SW 1271 (cell line): ENCODE results near the gene CAPN2.

ENCODE experiments used
- DNase-seq, 2 experiments: peaks; one replicate each; lab custom pipeline; 2025; lab: John Stamatoyannopoulos, UW

Gene CAPN2

DNA sequence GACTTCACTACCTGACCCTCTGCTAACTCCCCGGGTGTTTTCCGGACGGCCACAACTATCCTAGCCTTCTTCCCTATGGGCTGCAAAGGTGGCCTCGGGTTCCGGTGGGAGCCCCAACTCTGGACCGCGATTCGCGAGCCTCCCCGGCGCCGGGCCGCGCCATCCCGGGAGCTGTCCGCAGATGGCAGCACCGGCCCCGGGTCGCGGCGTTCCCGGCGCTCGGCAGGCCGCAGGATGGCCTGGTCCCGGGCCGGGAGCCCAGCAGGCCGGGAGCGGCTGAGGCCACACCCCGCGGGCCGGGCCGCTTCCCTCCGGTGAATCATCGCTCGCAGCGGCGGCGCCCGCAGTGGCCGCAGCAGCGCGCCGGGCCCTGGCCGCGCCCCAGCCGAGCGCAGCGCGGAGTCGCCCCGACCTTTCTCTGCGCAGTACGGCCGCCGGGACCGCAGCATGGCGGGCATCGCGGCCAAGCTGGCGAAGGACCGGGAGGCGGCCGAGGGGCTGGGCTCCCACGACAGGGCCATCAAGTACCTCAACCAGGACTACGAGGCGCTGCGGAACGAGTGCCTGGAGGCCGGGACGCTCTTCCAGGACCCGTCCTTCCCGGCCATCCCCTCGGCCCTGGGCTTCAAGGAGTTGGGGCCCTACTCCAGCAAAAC, at the start of gene CAPN2:
Gene CAPN2, plus strand, starts transcription at position 346 of the 656 bp plus-strand sequence. Its CDS starts 102 bp downstream, at position 448.
- DNase-seq = peak in 1 of 2 experiments; percentile 18

DNA sequence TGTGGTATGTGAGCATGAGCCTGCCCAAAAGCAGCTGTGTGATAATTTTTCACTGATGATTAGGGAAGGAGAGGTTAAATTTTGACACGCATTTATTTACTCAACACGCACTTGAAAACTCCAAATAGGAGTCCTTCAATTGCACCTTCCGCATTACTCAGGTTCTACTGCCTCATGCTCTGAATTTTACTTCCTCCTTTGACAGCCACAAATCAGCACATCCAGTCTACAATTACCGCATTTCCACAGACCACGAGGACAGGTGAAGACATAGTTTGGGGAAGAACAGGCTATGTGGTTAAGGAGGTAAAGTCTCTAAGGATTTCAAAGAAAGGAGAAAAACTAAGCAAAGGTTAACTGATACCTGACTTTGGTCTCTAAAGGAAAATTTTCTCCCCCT, 49.4 kb upstream of the CAPN2 start:
- DNase-seq = no peak

DNA sequence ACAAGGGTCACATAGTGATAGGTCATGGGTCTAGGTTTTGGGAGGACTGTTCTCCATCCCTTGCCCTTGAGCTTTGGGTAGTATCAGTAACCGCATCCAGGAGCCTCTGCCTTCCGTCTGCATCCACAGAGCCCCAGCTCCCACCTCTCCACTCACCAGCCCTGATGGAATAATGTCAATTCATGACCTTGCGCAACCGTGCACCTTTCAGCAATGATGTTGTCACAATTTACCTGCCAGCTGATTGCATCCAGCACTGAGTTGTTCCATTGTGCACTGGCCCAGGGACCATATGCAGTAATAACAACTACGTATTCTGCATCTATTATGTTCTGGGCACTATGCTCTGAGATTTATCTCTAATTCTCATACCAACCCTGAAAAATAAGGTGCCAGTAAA, 48.2 kb upstream of the CAPN2 start:
- no peak for DNase-seq

DNA sequence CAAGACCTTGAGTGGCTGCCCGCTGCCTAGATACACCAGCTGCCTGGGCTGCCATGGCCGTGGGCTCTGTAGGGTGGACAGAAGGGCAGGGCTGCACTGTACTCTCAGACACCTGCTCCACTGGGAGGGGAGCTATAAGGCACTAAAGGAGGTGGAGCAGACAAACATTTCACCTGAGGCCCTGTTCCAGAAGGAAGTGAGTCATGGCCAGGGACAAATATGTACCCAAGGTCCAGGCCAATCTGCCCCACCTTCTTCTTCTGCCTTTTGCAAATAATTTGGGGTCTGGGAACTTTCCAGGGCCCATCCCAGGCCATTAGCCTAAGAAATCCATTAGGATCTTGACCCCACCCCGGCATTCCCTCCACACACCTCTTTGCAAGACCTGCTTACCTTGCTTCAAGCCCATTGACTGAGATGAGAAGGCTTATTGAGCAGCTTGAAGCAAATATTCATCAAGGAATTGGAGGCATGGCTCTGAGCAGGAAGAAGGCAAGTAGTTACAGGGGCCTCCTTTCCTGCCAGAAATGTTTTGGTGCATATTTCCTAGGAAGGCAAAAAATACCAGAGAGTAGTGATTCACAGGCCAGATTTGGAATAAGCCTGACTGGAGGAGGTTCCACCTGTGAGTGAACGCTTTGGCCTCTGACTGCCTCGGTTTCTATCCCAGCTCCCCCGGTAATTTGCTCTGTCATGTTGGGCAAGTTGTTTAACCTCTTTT, 46.6 kb upstream of the CAPN2 start, which contains the start of gene CAPN8:
Gene CAPN8, minus strand, starts transcription at position 110 of the 721 bp plus-strand sequence. Its CDS starts 55 bp downstream, at position 55.
- DNase-seq = no peak

DNA sequence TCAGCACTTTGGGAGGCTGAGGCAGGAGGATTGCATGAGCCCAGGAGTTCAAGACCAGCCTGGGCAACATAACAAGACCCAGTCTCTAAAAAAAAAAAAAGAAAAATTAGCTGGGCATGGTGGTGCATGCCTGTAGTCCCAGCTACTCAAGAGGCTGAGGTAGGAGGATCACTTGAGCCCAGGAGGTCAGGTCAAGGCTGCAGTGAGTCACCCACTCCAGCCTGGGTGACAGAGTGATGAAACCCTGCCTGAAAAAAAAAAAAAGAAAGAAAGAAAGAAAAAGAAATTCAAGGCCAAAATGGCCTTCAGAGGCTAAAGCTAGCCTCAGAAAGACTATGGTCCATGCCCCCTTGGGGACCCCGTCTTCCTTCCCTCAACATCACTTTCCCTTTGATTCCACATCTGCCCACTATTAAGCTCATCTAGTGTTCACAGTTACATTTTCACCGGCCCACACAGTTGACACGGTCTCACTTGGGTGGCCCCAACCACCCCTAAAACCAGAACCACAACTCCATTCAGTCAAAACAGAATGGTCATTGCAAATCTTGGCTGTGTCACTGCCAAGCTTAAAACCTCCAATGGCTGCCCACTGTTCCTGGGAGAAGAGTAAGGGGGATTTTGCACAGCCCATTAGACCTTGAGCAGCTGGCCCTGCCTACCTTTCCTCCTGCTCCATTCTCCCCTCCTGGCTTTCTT, 44.7 kb upstream of the CAPN2 start:
- no peak for DNase-seq

DNA sequence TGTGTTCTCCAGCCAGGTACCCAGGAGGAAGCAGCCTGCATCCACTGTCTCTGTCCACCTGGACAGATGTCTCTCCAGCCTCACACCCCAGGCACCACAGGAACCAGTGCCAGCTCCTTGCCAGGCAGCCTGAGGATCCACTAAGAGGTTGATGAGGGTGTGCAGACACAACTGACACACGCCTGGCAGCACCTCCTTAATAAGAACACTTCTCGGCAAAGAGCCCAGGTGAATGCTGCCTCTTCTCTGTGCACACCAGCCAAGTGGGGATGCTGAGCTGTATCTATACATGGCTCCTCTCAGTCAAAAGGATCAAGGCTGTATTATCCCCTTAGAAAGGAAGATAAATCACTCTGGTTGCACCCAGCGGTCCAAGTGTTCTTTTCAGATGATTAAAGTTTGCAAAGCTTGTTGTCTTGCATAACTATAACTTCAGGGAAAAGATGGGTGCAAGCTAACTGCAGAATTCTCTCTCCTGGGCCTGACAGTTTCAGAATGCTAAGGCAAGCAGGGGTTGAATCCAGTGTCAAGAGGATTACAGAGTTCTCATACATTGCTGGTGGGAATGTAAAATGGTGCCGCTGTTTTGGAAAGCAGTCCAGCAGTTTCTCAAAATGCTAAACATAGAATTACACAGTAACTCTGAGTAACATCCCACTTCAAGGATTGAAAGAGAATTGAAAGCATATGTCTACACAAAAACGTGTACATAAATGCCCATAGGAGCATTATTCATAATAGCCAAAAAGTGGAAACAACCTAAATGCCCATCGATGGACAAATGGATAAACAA, 43.1 kb upstream of the CAPN2 start:
- no peak for DNase-seq

DNA sequence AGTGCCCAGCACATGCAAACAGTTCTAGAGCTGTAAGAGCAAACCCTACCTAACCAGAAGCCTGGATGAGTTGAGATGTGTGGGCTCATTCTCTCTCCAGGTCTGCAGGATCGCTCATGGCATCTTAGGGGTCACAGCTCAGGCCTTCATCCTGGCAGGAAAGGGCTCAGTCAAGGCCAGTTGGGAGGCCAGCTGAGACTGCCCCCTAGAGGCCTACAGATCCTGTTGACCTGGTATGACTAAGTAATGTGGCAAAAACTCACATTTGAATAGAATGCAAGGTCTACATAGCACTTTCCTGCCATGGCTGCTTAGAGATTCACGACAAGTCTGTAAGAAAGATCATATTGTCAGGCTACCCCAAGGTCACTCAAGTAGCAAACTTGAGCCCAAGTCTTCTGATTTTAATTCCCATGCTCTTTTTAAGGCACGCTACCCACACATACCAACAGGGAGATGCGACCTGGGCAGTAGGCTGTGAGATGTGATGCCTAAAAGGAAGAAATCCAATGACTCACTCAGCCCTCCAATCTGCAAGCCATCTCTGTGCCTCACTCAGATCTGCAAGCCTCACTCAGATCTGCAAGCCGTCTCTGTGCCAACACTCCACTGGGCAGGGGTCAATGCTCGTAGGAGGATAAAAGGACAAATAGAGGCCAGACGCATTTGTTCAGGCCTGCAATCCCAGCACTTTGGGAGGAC, 41.7 kb upstream of the CAPN2 start:
- DNase-seq = no peak

DNA sequence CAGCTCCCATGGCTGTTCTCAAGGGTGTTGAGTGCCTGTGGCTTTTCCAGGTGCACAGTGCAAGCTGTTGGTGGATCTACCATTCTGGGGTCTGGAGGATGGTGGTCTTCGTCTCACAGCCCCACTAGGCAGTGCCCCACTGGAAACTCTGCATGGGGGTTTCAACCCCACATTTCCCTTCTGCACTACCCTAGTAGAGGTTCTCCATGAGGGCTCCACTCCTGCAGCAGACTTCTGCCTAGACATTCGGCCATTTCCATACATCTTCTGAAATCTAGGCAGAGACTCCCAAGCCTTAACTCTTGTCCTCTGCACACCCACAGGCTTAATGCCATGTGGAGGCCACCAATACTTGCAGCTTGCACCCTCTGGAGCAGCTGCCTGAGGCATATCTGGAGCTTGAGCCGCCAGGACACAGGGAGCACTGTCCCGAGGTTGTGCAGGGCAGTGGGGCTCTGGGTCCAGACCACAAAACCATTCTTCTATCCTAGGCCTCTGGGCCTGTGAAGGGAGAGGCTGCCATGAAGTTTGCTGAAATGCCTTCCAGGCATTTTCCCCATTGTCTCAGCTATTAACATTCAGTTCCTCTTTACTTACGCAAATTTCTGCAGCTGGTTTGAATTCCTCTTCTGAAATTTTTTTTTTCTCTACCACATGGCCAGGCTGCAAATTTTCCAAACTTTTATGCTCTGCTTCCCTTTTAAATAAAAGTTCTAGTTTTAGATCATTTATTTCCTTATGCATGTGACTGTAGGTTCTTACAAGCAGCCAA, 38.0 kb upstream of the CAPN2 start:
- DNase-seq = no peak

DNA sequence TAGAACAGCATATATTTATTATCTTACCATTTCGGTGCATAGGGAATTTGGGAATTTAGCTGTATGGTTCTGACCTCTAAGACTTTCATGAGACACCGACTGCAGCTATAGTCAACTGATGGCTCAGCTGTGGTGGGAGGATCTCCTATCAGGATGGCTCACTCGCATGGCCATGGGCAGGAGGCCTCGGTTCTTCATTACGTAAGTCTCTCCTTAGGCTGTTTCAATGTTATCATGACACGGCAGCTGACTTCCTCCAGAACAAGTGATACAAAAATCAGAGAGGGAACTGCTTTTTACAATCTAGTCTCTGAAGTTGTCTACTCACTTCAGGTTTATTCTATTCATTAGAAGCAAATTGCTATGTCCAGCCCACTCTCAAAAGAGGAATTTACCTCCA, 33.5 kb upstream of the CAPN2 start:
- no peak for DNase-seq

DNA sequence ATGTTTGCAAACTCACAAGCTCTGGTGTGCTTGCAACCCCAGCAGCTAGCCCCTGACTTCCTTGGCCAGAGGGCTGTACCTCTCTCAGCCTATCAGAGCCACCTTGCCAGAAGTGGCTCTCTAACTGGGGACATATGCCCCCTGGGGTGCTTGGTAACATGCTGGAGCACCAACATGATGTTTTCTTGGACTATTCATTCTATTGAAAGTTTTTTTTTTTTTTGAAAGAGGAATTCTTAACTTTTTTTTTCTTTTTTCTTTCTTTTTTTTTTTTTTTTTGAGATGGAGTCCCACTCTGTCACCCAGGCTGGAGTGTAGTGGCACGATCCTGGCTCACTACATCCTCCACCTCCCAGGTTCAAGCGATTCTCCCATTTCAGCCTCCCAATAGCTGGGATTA, 32.2 kb upstream of the CAPN2 start:
- DNase-seq = no peak

DNA sequence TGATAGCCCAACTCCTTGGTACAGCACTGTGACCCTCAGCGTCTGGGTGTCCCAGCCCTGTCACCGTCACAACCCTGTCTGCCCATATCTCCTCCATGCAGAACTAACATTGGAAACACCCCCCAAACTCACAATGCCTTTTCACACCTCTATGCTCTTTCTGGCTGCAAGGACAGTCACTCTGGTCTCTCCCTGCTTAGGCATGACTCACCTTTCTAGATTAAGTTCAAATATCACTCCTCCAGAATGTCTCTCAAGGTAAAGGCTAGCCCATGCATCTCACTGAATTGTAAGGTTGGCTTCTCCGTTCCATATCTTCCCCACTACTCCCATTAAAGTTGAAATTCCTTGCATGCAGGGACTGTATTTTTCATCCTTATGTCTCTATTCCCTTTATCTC, 29.8 kb upstream of the CAPN2 start:
- no peak for DNase-seq

DNA sequence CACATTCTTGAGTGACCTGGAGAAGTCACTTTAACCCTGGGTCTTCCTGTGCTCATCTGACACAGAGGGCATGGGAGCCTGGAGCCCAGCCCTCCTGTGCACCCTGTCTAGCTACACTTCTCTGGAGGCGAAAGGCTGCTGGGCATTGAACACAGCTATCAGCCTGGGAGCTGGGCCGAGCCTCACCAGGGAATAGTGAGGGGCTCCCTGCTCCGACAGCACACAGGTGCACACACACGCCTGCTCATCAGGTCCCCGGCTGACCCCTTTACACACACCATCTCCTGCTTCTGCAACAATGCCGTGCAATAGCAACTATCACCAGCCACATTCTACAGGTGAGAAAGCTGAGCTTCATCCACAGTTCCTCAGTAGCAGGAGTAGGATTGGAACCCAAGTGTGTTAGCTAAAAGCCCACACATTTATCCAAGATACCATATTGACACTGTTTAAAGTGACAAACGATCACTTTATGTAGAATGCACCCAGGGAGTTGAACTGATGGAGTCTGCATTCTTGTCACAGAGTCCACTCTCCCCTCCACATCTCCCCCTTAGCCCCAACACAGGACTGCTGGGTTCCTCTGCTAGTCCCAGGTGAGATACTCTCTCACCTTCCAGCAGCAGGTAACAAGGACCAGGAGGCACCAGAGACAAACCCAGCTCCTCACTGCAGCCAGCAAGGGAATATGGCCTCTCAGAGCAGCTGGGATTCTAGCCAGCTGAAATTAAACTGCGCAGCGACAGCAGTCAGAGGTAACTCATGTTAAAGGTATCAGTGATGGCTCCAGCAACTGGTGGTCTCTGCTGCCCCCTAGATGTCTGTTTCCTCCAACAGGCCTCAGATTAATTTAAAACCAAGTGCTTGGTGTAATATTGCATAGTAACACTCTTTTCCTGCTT, 28.5 kb upstream of the CAPN2 start:
- peak in 1 of 2 experiments; percentile 9 for DNase-seq

DNA sequence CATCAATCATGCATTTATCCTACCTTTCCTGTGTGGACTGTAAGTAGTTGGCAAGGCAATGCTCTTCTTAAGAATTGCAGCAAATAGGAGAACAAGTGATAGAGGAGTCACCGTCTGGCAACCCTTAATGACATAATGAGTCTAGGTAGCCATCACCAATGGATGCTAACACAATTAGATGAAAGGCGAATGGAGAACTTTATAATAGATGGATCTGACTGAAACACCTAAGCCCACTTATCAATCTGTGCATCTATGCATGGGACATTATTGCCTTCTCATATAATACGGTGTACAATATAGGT, 27.9 kb upstream of the CAPN2 start:
- no peak for DNase-seq

DNA sequence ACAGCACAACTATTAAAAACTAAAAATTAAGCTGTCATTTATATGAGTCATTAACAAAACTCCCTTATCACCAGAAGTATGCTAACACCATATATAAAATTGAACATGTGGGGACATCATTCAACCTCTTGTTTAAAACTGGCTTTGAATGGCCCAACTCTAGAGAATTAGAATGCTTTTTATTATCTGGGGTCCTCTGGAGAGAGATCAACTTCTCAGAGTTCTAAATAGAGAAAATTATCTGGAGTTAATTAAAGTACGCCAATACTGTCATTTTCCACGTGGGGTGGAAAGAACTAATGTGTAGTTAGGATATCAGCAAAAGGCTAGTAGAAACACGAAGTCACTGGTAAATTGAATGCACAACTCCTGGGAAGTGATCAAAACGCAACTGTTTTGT, 21.2 kb upstream of the CAPN2 start:
- DNase-seq = no peak

DNA sequence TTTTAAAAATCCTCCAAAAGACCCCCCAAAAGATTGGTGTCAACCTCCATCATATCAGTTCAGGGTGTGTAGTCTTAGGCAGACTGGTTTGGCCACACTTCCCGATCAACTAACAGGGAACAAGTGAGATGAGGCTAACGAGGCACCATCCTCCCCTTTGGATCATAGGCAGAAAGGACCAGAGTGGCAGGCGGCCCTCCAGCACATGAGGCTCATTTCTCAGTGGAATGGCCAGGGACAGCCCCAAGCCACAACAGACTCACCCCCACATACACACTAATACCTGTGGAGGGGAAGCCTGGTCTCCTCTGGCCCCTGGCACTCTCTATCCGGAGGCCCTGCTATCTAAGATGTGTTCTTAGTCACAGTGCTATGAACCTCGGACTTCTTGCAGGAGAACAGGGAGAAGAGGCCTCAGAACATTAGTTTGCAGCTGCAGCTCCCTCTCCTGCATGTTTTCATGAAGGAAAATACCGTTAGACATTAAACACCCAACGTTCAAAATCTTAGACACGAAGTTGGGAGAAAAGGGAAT, 17.3 kb upstream of the CAPN2 start:
- no peak for DNase-seq

DNA sequence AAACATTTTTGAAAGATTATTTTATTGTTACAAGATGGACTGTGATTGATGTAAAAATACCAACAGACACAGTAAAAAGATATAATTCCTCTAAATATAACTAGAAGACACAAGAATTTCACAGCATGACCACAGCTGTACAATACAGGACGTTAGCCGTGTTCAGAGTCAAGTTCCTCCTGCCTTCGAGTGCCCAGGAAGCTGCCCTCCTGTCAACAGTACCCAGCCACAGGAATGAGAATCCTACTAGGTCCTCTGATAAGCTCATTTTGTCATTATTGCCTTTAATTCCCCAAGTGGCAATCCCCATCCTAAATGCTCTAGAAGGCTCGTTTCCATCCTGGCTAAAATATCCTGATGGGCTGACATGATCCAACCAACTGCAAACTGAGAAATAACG, 16.4 kb upstream of the CAPN2 start:
- no peak for DNase-seq

DNA sequence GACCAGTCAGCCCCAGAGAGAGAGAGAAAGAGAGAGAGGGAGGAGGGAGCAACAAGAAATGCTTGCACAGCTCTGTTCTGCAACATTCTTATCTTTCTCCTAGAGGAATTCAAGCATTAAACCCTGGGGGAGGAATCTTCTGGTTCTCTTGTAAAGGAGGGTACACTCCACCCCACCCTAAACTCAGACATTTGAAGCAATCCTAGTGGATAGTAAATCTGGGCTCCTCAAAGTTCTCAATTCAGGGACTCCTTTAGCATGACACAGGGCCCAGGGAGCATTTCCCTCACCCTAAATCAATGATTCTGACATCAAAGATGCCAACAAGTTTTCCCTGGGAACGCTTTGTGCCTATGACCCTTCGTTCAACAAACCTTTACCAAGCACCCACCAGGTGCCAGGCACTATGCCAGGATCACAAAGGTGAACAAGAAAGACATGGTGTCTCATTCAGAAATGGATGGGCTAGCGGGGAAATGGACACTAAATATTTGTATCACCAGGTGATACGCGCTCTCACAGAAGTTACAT, 11.9 kb upstream of the CAPN2 start:
- no peak for DNase-seq

DNA sequence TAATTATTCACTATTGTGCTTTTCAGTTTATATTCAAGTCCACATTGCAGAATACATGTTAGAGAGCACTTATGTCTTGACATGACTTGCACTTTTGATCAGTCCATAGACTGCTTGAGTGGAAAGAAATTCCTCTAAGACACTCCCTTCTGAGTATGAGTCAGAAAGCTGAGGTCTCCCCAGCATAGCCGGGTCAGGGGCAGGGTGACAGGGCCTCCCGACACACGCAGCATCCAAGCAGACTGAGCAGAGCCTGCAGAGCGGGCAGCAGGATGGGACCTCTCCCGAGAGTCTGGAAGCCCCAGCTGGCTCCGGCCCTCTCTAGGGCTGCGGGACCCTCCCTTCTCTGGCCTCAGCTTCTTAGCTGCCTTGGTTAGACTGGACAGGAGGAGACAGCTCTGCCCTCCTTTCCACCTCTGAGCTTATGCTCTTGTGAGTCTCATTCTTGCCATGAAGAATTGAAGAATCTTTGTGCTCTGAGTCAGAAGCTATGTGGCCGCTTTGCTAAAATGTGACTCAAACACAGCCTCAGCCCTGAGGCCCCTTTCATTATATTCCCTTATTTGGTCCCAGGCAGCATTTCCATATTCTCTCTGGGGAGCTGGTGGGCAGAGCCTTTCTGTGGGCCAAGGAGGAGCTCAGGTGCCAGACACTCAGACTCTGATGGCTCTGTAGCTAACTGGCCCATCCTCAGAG, 11.2 kb upstream of the CAPN2 start:
- peak; percentile 69 to 82 for DNase-seq
